WTC11 (cell line): Measurements from ENCODE around the gene RRAGB.

Source experiments
- ATF2 ChIP-seq: sonication (generic); formaldehyde crosslinking; IDR thresholded peaks from 2 replicates; pipeline ENCODE4 v1.8.1; 2022; ENCODE audit warnings: low read depth, missing genetic modification reagents, borderline replicate concordance
- ATF6 ChIP-seq: sonication (generic); formaldehyde crosslinking; IDR thresholded peaks from 2 replicates; pipeline ENCODE4 v1.8.1; 2023; ENCODE audit warnings: mild to moderate bottlenecking, missing genetic modification reagents
- CBFB ChIP-seq: sonication (generic); formaldehyde crosslinking; IDR thresholded peaks from 2 replicates; pipeline ENCODE4 v1.8.1; 2022; ENCODE audit warnings: mild to moderate bottlenecking, low read depth, missing genetic modification reagents
- CTCF ChIP-seq: fragments of 200-600 bp; IDR thresholded peaks from 2 replicates; pipeline ENCODE4 v1.8.0; 2022; ENCODE audit warnings: antibody characterized with exemption
- E2F5 ChIP-seq: sonication (generic); formaldehyde crosslinking; IDR thresholded peaks from 2 replicates; pipeline ENCODE4 v1.8.1; 2022; ENCODE audit warnings: mild to moderate bottlenecking, moderate library complexity, missing genetic modification reagents
- FOXK1 ChIP-seq: sonication (generic); formaldehyde crosslinking; IDR thresholded peaks from 2 replicates; pipeline ENCODE4 v1.8.0; 2022; ENCODE audit warnings: mild to moderate bottlenecking, moderate library complexity, missing genetic modification reagents
- HMGA2 ChIP-seq: fragments of 250-450 bp; sonication (Bioruptor Pico); IDR thresholded peaks from 2 replicates; pipeline ENCODE4 v1.4.0; 2021; ENCODE audit warnings: mild to moderate bottlenecking, moderate library complexity
- HMGXB4 ChIP-seq: sonication (generic); formaldehyde crosslinking; IDR thresholded peaks from 2 replicates; pipeline ENCODE4 v1.8.1; 2023; ENCODE audit warnings: mild to moderate bottlenecking, moderate library complexity, missing genetic modification reagents
- JAZF1 ChIP-seq: fragments of 250-450 bp; sonication (Bioruptor Pico); IDR thresholded peaks from 2 replicates; pipeline ENCODE4 v1.9.0; 2021; ENCODE audit warnings: moderate library complexity, mild to moderate bottlenecking, inconsistent platforms
- JUN ChIP-seq: sonication (generic); formaldehyde crosslinking; IDR thresholded peaks from 2 replicates; pipeline ENCODE4 v1.8.0; 2023; ENCODE audit warnings: mild to moderate bottlenecking, missing genetic modification reagents
- KAT7 ChIP-seq: sonication (generic); formaldehyde crosslinking; IDR thresholded peaks from 2 replicates; pipeline ENCODE4 v1.8.1; 2023; ENCODE audit warnings: missing genetic modification reagents, mild to moderate bottlenecking, borderline replicate concordance
- NFYB ChIP-seq: sonication (generic); formaldehyde crosslinking; conservative IDR thresholded peaks from 2 replicates; pipeline ENCODE4 v1.8.0; 2022; ENCODE audit warnings: low read depth, missing genetic modification reagents
- NR3C1 ChIP-seq: sonication (generic); formaldehyde crosslinking; conservative IDR thresholded peaks from 2 replicates; pipeline ENCODE4 v1.8.1; 2023; ENCODE audit warnings: low read depth, mild to moderate bottlenecking, missing genetic modification reagents
- TP53 ChIP-seq: sonication (generic); formaldehyde crosslinking; IDR thresholded peaks from 2 replicates; pipeline ENCODE4 v1.8.1; 2023; ENCODE audit warnings: mild to moderate bottlenecking, missing genetic modification reagents

- TF ChIP-seq CTCF = no peak
- no peak for TF ChIP-seq HMGA2 (CRISPR knock-in tag)
- TF ChIP-seq NR3C1 (CRISPR knock-in tag) = no peak
- TF ChIP-seq KAT7 (CRISPR knock-in tag) = no peak
- no peak for TF ChIP-seq NFYB (CRISPR knock-in tag)
- TF ChIP-seq ATF6 (CRISPR knock-in tag) = no peak
- TF ChIP-seq HMGXB4 (CRISPR knock-in tag) = no peak
- TF ChIP-seq TP53 (CRISPR knock-in tag) = no peak
- TF ChIP-seq ATF2 = no peak
- TF ChIP-seq CBFB (CRISPR knock-in tag) = no peak
- no peak for TF ChIP-seq E2F5 (CRISPR knock-in tag)
- TF ChIP-seq FOXK1 (CRISPR knock-in tag) = no peak
- TF ChIP-seq JUN (CRISPR knock-in tag) = no peak
- TF ChIP-seq JAZF1 (CRISPR knock-in tag) = no peak
These were observed 66.2 kb downstream of the RRAGB start for GRCh38 chrX:55783723-55784122.
